Thoracic aorta (tissue), 2 donors: ENCODE measurements around the gene IGFL2. TPM values are rescaled to one million over a fixed set of nuclear protein-coding genes. Genes with fewer than 3 reads are reported as not detected.
"Not testable (repeated sequence)": the region's sequence is repeated elsewhere in the genome, so short reads cannot be mapped to it uniquely, and the experiment has no call there.

Source experiments
- ATAC-seq: fragments of 150-250 bp; one replicate; pipeline ENCODE4 v1.8.0; 2017; ENCODE audit warnings: low read depth; ENCODE audit not compliant: insufficient number of reproducible peaks, low FRiP score
- DNase-seq: peaks from one replicate; pipeline ENCODE4 v3.0.0-alpha.2; 2020; ENCODE audit warnings: low spot score
- H3K27ac ChIP-seq, 2 donors: fragments of 200-600 bp; sonication (generic); 1 replicate in 1 of 2; 2 replicates in 1 of 2; pipeline ENCODE4 v1.5.1; 2016; ENCODE audit warnings: mild to moderate bottlenecking in 2 of 2, moderate library complexity in 2 of 2
- H3K27me3 ChIP-seq: fragments of 200-600 bp; sonication (generic); replicated peaks from 2 replicates; pipeline ENCODE4 v1.6.0; 2016; ENCODE audit warnings: mild to moderate bottlenecking; ENCODE audit not compliant: insufficient read depth
- H3K36me3 ChIP-seq: fragments of 200-600 bp; sonication (generic); one replicate; pipeline ENCODE4 v1.5.1; 2016
- H3K4me1 ChIP-seq, 2 donors: fragments of 200-600 bp; sonication (generic); 1 replicate in 1 of 2; 2 replicates in 1 of 2; pipeline versions ENCODE4 v1.5.1 to v1.6.0; 2016; ENCODE audit warnings: low read depth in 2 of 2, mild to moderate bottlenecking in 1 of 2; ENCODE audit not compliant: control insufficient read depth in 1 of 2
- H3K4me3 ChIP-seq: fragments of 200-600 bp; sonication (generic); 2 replicates; pipeline ENCODE4 v1.5.1; 2016; ENCODE audit warnings: mild to moderate bottlenecking
- H3K9me3 ChIP-seq: fragments of 200-600 bp; sonication (generic); 2 replicates; pipeline ENCODE4 v1.5.1; 2016
- total RNA-seq, 2 donors: library from RNA; depleted of rRNA; stranded (reverse); fragments of >200 nt; gene quantifications; one replicate each; pipeline versions ENCODE4 v1.1.0 to v1.2.3, GENCODE V29; 2016
- TF ChIP-seq, protein P1 (sequence below): fragments of 200-600 bp; sonication (generic); IDR thresholded peaks from one replicate; pipeline ENCODE4 v1.5.1; 2019; ENCODE audit warnings: antibody characterized with exemption

IGFL2 gene
- total RNA-seq, 2 donors from 2014 or later, result 0.54 to 0.85 TPM

DNA sequence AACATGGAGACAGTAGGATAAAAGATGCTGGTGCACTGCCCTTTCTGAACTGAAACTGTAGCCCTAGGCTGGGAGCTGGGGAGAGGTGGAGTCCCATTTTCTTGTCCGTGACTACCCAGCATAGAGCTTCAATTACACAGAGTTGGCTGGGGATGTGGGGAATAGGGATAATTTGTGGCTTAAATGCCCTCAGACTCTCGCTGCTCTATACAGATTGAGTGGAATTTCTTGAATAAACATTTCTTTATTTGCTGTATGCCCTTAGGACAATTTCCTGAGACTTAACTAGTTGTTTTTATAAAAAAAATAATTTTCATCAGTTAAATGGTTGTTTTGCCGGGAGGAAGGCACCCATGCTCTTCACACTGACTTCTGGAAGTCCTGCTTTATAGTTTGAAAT, 7.2 kb downstream of the IGFL2 start:
- H3K4me1 ChIP-seq, result no peaks in the 10 kb centered on the region
- no peaks in the 10 kb centered on the region for H3K9me3 ChIP-seq
- no peak overlapping the region for H3K4me3 ChIP-seq
- peaks cover 16% of the 10 kb centered on the region for H3K27me3 ChIP-seq
- no peaks in the 10 kb centered on the region for H3K36me3 ChIP-seq
- H3K27ac ChIP-seq, result no peak overlapping the region
- TF ChIP-seq, protein P1, sequence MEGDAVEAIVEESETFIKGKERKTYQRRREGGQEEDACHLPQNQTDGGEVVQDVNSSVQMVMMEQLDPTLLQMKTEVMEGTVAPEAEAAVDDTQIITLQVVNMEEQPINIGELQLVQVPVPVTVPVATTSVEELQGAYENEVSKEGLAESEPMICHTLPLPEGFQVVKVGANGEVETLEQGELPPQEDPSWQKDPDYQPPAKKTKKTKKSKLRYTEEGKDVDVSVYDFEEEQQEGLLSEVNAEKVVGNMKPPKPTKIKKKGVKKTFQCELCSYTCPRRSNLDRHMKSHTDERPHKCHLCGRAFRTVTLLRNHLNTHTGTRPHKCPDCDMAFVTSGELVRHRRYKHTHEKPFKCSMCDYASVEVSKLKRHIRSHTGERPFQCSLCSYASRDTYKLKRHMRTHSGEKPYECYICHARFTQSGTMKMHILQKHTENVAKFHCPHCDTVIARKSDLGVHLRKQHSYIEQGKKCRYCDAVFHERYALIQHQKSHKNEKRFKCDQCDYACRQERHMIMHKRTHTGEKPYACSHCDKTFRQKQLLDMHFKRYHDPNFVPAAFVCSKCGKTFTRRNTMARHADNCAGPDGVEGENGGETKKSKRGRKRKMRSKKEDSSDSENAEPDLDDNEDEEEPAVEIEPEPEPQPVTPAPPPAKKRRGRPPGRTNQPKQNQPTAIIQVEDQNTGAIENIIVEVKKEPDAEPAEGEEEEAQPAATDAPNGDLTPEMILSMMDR, result no peak
- ATAC-seq (no peak), DNase-seq (no peak)

DNA sequence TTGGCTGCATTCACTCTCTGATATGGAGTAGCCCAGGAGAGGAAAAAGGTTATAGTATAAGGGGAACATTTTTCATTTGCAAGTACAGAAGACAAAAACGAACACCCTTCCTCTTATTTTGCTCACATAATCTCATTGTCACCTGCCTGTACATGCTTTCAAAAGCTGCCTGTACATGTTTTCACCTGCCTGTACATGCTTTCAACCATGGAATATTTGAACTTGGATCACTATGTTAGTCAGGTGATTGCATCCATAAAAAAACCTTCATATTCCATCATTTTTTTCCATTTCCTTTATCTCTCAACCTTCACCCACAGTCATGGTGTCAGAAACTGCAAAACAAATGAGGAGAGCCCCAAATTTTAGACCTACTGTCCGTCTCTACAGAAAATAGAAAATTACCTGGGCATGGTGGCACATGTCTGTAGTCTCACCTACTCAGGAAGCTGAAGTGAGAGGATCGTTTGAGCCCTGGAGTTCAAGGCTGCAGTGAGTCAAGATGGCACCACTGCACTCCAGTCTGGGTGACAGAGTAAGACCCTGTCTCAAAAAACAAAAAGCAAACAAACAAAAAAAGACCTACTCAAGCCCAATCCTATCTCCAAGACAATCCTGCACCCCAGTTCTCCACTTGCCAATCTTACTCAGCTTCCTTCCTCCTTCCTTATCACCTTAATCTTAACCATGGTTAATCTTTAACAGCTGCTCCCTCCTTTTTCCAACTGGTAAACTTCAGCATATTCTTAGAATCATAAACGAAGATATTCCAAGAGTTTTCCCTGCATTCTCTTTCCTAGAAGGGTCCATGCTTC, 11.6 kb downstream of the IGFL2 start:
- TF ChIP-seq, protein P1, result no peak
- Histone ChIP-seq H3K27ac (no peak overlapping the region), H3K4me3 (no peak overlapping the region), H3K9me3 (peaks cover 9% of the 10 kb centered on the region), H3K27me3 (peaks cover 9% of the 10 kb centered on the region), H3K4me1 (no peaks in the 10 kb centered on the region), H3K36me3 (no peaks in the 10 kb centered on the region)
- DNase-seq (no peak), ATAC-seq (no peak)

DNA sequence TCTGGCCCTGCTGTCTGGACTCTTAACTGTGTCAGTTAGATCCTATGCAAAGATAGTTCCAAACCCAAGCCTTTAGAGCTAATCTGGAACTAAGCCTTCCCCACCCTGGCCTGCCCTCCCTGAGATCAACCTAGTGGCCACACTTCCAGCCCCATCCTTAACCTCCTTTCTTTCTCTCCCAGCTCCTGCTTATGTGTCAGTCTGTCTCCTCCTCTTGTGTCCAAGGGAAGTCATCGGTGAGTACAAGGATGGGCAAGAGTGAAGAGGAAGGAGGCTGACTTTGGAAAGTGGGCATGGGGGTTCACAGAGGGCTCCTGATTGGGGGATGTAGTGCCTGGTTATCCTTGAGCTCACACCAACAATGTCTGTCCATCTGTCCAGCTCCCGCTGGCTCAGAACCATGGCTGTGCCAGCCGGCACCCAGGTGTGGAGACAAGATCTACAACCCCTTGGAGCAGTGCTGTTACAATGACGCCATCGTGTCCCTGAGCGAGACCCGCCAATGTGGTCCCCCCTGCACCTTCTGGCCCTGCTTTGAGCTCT, 12.3 kb downstream of the IGFL2 start:
- no peaks in the 10 kb centered on the region for H3K4me1 ChIP-seq
- no peak for ATAC-seq
- peaks cover 9% of the 10 kb centered on the region for H3K9me3 ChIP-seq
- no peak overlapping the region for H3K27ac ChIP-seq
- no peaks in the 10 kb centered on the region for H3K36me3 ChIP-seq
- no peak overlapping the region for H3K4me3 ChIP-seq
- TF ChIP-seq, protein P1, result no peak
- no peak for DNase-seq
- H3K27me3 ChIP-seq, result peaks cover 9% of the 10 kb centered on the region

GRCh38 chr19:46161642-46162257, 13.7 kb downstream of the IGFL2 start:
- not testable (repeated sequence) for H3K4me3 ChIP-seq, H3K4me1 ChIP-seq, ATAC-seq, DNase-seq, H3K27ac ChIP-seq, H3K36me3 ChIP-seq, H3K9me3 ChIP-seq, H3K27me3 ChIP-seq

- Histone ChIP-seq H3K4me3 (no peak overlapping the region), H3K36me3 (no peaks in the 10 kb centered on the region), H3K4me1 (no peaks in the 10 kb centered on the region), H3K27ac (no peak overlapping the region), H3K9me3 (peaks cover 9% of the 10 kb centered on the region), H3K27me3 (no peaks in the 10 kb centered on the region)
- ATAC-seq, result no peak
- TF ChIP-seq, protein P1, result no peak
- DNase-seq, result no peak
Measured at GRCh38 chr19:46162731-46163130, 14.7 kb downstream of the IGFL2 start.
